Measurements from ENCODE around the gene GALNT18. TPM values are rescaled to one million over a fixed set of nuclear protein-coding genes. Genes with fewer than 3 reads are reported as not detected.

GALNT18 gene
- polyA plus RNA-seq, 1 donor from 2014 or later, result 7.6 TPM

DNA sequence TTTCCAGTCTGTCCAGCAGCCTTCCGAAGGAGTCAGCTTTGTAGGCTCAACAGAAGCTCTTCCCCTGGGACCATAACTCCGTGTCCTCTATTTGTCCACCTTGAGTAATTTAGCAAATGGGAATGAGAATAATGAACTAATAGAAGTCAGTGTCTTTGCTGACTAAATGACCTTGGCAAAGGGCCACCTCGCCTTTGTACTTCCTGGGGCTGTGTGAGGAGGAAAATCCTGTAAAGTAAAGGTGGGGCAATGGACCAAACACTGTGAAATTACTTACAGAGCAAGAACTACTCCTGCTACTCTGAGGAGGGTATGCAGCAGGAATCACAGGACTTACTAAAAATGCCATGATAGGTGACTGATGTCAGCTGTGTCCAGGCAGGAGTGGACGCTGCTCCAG lies 232.6 kb downstream of the GALNT18 start:
- Histone ChIP-seq H3K27me3 (ENCODE audit: insufficient read depth, low read depth, low read length) (no peaks in the 10 kb centered on the region), H3K4me2 (ENCODE audit: low read length) (no peak overlapping the region), H4K20me1 (ENCODE audit: insufficient read depth) (no peaks in the 10 kb centered on the region), H3K9me3 (ENCODE audit: low read length) (no peaks in the 10 kb centered on the region), H3K4me3 (ENCODE audit: low read length) (no peak overlapping the region), H3K9me2 (ENCODE audit: insufficient read depth, low read length) (no peaks in the 10 kb centered on the region), H3K36me3 (ENCODE audit: insufficient read depth, low read length) (no peaks in the 10 kb centered on the region), H3K79me2 (replicated peaks; ENCODE audit: insufficient read depth, low read length) (no peaks in the 10 kb centered on the region), H3K27ac (ENCODE audit: low read length) (no peak overlapping the region), H2AFZ (ENCODE audit: low read depth, low read length) (no peak overlapping the region), H3K9ac (ENCODE audit: low read length) (no peak overlapping the region), H3F3A (ENCODE audit: insufficient read depth, low read length, poor library complexity, severe bottlenecking) (no peaks in the 10 kb centered on the region)
- TF ChIP-seq EP300 (conservative IDR thresholded peaks at IDR 0.05; ENCODE audit: poor library complexity, severe bottlenecking) (no peak), TAF1 (IDR thresholded peaks at IDR 0.05; ENCODE audit: low read depth) (no peak), SMC3 (conservative IDR thresholded peaks at IDR 0.05; ENCODE audit: poor library complexity) (no peak), POLR2AphosphoS5 (IDR thresholded peaks at IDR 0.05) (no peak), EZH2 (IDR thresholded peaks at IDR 0.05; ENCODE audit: borderline replicate concordance, insufficient read depth, low read length, poor library complexity, severe bottlenecking) (no peak), REST (IDR thresholded peaks at IDR 0.05; ENCODE audit: borderline replicate concordance) (no peak), CTCF (IDR thresholded peaks at IDR 0.05; ENCODE audit: poor library complexity, severe bottlenecking) (no peak), RAD21 (conservative IDR thresholded peaks at IDR 0.05) (no peak), MXI1 (conservative IDR thresholded peaks at IDR 0.05; ENCODE audit: poor library complexity, severe bottlenecking) (no peak)

DNA sequence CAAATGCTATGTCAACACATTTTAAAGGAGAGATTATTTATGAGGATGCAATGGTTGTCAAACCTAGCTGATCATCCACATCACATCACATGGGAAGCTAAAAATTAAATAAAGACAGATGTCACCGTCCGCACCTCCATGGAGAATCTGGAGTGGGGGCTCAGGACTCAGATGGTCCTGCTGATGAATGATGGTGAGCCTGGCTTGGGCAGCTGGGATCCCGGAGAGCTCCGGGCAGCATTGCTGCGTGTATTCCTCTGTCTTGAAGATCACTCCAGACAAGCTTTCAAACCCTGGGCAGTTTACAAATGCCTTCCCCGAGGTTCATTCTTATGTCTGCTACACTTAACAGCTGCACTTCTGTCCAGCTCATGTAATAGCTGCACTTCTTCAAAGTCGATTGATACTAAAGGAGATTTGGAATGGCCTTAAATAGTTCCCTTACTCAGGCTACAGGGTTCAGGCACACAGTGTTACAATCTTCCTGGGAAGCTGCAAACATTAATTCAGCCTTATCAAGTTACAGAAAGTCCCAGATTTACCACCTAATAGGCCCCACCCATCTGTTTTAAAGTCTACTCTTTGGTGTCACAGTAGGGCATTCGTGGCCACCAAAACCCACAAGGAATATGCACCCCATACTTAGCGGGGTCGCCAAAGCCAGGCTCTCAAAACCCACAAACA lies 234.0 kb downstream of the GALNT18 start:
- H3K4me2 ChIP-seq (ENCODE audit: low read length), result no peak overlapping the region
- H3K9me2 ChIP-seq (ENCODE audit: insufficient read depth, low read length), result no peaks in the 10 kb centered on the region
- no peaks in the 10 kb centered on the region for H3K36me3 ChIP-seq (ENCODE audit: insufficient read depth, low read length)
- H3K79me2 ChIP-seq (replicated peaks; ENCODE audit: insufficient read depth, low read length), result no peaks in the 10 kb centered on the region
- no peak overlapping the region for H3K9ac ChIP-seq (ENCODE audit: low read length)
- no peak overlapping the region for H2AFZ ChIP-seq (ENCODE audit: low read depth, low read length)
- H4K20me1 ChIP-seq (ENCODE audit: insufficient read depth), result no peaks in the 10 kb centered on the region
- TF ChIP-seq TAF1 (IDR thresholded peaks at IDR 0.05; ENCODE audit: low read depth), result no peak
- no peak for TF ChIP-seq REST (IDR thresholded peaks at IDR 0.05; ENCODE audit: borderline replicate concordance)
- TF ChIP-seq EZH2 (IDR thresholded peaks at IDR 0.05; ENCODE audit: borderline replicate concordance, insufficient read depth, low read length, poor library complexity, severe bottlenecking), result no peak
- TF ChIP-seq POLR2AphosphoS5 (IDR thresholded peaks at IDR 0.05), result no peak
- no peak for TF ChIP-seq RAD21 (conservative IDR thresholded peaks at IDR 0.05)
- no peak for TF ChIP-seq EP300 (conservative IDR thresholded peaks at IDR 0.05; ENCODE audit: poor library complexity, severe bottlenecking)
- TF ChIP-seq CTCF (IDR thresholded peaks at IDR 0.05; ENCODE audit: poor library complexity, severe bottlenecking), result no peak
- TF ChIP-seq SMC3 (conservative IDR thresholded peaks at IDR 0.05; ENCODE audit: poor library complexity), result no peak
- TF ChIP-seq MXI1 (conservative IDR thresholded peaks at IDR 0.05; ENCODE audit: poor library complexity, severe bottlenecking), result no peak
- no peak overlapping the region for H3K27ac ChIP-seq (ENCODE audit: low read length)
- no peaks in the 10 kb centered on the region for H3K9me3 ChIP-seq (ENCODE audit: low read length)
- H3K27me3 ChIP-seq (ENCODE audit: insufficient read depth, low read depth, low read length), result no peaks in the 10 kb centered on the region
- H3K4me3 ChIP-seq (ENCODE audit: low read length), result no peak overlapping the region
- no peaks in the 10 kb centered on the region for H3F3A ChIP-seq (ENCODE audit: insufficient read depth, low read length, poor library complexity, severe bottlenecking)

Data from neural cell (in vitro differentiated cells).